ENCODE measurements around the gene RSPH4A.
"Not testable (repeated sequence)": the region's sequence is repeated elsewhere in the genome, so short reads cannot be mapped to it uniquely, and the experiment has no call there.

Gene RSPH4A

DNA sequence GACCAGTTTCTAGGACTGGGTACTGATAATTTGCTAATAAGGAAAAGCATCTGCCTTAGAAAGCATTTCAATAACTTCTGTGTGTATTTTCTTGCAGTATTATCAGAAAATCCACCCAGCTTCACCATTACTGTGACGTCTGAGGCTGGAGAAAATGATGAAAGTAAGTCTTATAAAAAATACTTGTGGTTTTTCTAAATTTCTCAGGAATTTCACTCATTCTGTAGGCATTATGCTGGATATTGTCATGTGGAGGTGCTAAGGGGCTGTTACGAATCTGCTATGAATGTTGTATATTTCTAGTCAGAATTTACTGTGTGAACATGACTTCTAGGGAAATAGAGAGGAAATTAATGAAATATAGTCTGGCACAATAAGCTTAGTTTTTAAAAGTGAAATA, 36.1 kb upstream of the RSPH4A start:
- ChIA-PET CTCF (interaction anchor here (1.0 to 3.6 kb wide), 4 partner anchors 9 to 311 kb away, joined by 3 to 20 read pairs (median 8); partner anchors contain the start of gene RWDD1), POLR2A (no interaction called here)
- no peak for DNase-seq (ENCODE audit: low read depth, low spot score)

DNA sequence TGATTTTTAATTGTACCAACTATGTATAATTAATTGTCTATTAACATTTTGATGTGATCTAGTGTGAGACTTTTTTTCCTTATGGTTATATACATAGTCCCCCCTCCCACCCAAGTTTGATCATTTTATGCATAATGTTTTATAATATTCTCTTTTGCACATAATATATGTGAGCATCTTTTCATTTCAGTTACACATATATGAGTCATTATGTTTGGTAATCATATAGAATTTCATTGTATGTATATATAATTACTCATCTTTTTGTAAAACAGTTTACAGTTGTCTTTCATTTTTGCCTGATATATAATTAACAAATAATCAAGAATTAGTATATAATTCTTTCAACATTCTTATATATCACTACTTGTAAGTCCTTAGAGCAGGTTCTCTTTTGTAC, 30.0 kb upstream of the RSPH4A start:
- ChIA-PET CTCF (no interaction called here), POLR2A (no interaction called here)
- DNase-seq (ENCODE audit: low read depth, low spot score): no peak
- TF ChIP-seq, protein P1, sequence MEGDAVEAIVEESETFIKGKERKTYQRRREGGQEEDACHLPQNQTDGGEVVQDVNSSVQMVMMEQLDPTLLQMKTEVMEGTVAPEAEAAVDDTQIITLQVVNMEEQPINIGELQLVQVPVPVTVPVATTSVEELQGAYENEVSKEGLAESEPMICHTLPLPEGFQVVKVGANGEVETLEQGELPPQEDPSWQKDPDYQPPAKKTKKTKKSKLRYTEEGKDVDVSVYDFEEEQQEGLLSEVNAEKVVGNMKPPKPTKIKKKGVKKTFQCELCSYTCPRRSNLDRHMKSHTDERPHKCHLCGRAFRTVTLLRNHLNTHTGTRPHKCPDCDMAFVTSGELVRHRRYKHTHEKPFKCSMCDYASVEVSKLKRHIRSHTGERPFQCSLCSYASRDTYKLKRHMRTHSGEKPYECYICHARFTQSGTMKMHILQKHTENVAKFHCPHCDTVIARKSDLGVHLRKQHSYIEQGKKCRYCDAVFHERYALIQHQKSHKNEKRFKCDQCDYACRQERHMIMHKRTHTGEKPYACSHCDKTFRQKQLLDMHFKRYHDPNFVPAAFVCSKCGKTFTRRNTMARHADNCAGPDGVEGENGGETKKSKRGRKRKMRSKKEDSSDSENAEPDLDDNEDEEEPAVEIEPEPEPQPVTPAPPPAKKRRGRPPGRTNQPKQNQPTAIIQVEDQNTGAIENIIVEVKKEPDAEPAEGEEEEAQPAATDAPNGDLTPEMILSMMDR (IDR thresholded peaks at IDR 0.05; ENCODE audit: insufficient read depth, low read length, missing control alignments): no peak
- H3K4me3 ChIP-seq (ENCODE audit: low read depth, low read length): no peak overlapping the region

More for the DNA sequence above, 36.1 kb upstream of the RSPH4A start:
- no peak overlapping the region for H3K4me3 ChIP-seq (ENCODE audit: low read depth, low read length)
- TF ChIP-seq, protein P1 (IDR thresholded peaks at IDR 0.05; ENCODE audit: insufficient read depth, low read length, missing control alignments): no peak

DNA sequence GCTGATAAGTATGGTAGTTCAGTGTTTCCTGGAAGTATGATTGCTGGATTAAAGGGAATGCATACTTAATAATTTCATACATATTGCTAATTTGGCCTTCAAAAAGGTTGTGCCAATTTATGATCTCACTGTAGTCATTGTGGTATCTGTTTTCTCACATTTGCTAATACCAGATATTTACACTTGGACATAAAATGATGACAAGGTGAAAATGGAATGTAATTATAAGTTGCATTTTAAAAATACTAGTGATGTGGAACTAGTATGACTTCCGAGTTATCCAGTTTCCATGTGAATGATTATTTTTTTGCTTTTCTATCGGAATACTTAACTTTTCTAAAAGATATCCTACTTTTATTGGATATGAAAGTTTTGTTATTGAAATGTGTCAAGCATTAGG, 29.5 kb upstream of the RSPH4A start:
- CTCF ChIA-PET: interaction anchor here (1.1 to 1.6 kb wide), 4 partner anchors 9 to 318 kb away, joined by 3 to 5 read pairs (median 4); partner anchors contain the start of gene CALHM5
- no peak overlapping the region for H3K4me3 ChIP-seq (ENCODE audit: low read depth, low read length)
- POLR2A ChIA-PET: no interaction called here
- no peak for DNase-seq (ENCODE audit: low read depth, low spot score)
- TF ChIP-seq, protein P1 (IDR thresholded peaks at IDR 0.05; ENCODE audit: insufficient read depth, low read length, missing control alignments): no peak

DNA sequence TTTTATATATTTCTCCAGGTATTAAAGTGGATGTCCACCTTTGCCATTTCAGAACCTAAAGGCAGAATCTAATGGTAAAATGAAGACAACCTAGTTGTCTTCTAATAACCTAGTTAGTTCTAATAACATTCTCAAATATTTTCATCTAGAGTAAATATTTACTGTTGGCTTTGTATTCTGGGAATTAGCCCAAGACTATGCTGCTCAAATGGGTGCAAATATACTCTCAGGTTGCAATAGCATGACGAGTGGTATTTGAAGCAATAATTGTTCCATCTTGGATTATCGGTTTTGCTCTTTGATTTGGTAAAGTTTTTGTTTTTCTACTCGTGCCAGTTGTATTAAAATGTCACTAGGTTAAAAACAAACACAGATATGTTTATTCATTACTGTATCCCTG, 21.0 kb upstream of the RSPH4A start:
- no peak for DNase-seq (ENCODE audit: low read depth, low spot score)
- TF ChIP-seq, protein P1 (IDR thresholded peaks at IDR 0.05; ENCODE audit: insufficient read depth, low read length, missing control alignments): no peak
- POLR2A ChIA-PET: no interaction called here
- H3K4me3 ChIP-seq (ENCODE audit: low read depth, low read length): no peak overlapping the region
- CTCF ChIA-PET: no interaction called here

DNA sequence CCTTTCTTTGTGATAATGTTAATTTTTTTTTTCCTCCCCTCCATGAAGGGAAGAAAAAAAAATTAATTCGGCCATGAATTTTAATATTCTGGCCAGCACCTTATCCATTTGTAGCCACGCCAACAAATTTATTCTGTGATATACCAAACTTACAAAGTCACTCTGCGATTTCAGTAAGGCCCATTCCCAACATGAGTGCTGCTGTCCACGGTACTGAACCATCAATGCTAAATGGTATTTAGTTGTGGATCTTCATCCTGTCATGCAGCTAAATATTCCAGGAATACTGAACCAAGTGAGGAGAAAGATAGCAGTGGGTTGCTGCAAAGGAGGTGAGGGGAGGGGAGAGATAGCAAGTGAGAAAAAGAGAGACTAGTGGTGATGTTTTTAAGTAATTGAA, 19.5 kb upstream of the RSPH4A start:
- POLR2A ChIA-PET: no interaction called here
- CTCF ChIA-PET: interaction anchor here (0.9 kb wide), 1 partner anchor 309 kb away, joined by 3 read pairs; no protein-coding TSS in a partner anchor
- DNase-seq (ENCODE audit: low read depth, low spot score): no peak
- H3K4me3 ChIP-seq (ENCODE audit: low read depth, low read length): no peak overlapping the region
- TF ChIP-seq, protein P1 (IDR thresholded peaks at IDR 0.05; ENCODE audit: insufficient read depth, low read length, missing control alignments): no peak

DNA sequence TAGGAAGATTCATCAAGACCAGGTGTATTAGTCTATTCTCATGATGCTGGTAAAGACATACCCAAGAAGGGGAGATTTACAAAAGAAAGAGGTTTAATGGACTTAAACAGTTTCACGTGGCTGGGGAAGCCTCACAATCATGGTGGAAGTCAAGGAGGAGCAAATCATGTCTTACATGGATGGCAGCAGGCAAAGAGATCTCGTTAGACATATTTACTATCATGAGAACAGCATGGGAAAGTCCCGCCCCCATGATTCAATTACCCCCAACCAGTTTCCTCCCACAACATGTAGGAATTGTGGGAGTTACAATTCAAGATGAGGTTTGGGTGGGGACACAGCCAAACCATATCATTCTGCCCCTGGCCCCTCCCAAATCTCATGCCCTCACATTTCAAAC, 12.4 kb upstream of the RSPH4A start:
- POLR2A ChIA-PET; CTCF ChIA-PET; DNase-seq (ENCODE audit: low read depth, low spot score); H3K4me3 ChIP-seq (ENCODE audit: low read depth, low read length): not testable (repeated sequence)

DNA sequence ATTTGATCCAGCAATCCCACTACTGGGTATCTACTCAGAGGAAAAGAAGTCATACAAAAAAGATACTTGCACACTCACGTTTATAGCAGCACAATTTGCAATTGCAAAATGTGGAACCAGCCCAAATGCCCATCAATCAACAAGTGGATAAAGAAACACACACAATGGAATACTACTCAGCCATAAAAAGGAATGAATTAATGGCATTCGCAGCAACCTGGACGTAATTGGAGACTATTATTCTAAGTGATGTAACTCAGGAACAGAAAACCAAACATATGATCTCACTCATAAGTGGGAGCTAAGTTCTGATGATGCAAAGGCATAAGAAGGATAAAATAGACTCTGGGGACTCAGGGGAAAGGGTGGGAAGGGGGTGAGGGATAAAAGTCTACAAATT, 11.4 kb upstream of the RSPH4A start:
- CTCF ChIA-PET; H3K4me3 ChIP-seq (ENCODE audit: low read depth, low read length); DNase-seq (ENCODE audit: low read depth, low spot score); POLR2A ChIA-PET: not testable (repeated sequence)
